D721Med (cell line): Measurements from ENCODE around the gene DSCAM.

Source experiments
- DNase-seq: peaks from one replicate; pipeline ENCODE4 v3.0.0; 2011; ENCODE audit warnings: low spot score; ENCODE audit not compliant: insufficient read length
- FAIRE-seq: peaks from 2 replicates; lab custom pipeline; 2011; peaks lifted over from hg19 to GRCh38; lab: Jason Lieb, UNC
- TF ChIP-seq, protein P1 (sequence below): IDR thresholded peaks from 2 replicates; pipeline ENCODE4 v1.5.1; 2012; ENCODE audit warnings: mild to moderate bottlenecking, control low read depth; ENCODE audit not compliant: insufficient read depth; ENCODE audit errors: missing control alignments

DSCAM gene

DNA sequence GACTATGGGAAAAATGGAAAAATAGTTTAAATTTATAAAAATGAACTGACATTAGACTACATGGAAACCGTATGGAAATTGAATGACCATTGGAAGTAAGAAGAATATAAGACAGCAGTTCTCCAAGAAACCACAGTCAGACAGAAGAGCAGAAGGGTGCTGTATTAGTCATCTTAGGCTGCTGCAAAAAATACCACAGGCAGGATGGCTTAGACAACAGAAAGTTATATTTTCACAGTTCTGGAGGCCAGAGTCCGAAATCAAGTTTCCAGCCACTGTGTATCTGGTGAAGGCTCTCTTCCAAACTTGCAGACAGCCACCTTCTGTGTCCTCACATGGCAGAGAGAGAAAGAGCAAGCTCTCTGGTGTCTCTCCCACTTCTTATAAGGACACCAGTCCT lies 175.2 kb downstream of the DSCAM start:
- DNase-seq (no peak), FAIRE-seq (no peak)
- TF ChIP-seq, protein P1, sequence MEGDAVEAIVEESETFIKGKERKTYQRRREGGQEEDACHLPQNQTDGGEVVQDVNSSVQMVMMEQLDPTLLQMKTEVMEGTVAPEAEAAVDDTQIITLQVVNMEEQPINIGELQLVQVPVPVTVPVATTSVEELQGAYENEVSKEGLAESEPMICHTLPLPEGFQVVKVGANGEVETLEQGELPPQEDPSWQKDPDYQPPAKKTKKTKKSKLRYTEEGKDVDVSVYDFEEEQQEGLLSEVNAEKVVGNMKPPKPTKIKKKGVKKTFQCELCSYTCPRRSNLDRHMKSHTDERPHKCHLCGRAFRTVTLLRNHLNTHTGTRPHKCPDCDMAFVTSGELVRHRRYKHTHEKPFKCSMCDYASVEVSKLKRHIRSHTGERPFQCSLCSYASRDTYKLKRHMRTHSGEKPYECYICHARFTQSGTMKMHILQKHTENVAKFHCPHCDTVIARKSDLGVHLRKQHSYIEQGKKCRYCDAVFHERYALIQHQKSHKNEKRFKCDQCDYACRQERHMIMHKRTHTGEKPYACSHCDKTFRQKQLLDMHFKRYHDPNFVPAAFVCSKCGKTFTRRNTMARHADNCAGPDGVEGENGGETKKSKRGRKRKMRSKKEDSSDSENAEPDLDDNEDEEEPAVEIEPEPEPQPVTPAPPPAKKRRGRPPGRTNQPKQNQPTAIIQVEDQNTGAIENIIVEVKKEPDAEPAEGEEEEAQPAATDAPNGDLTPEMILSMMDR: no peak

DNA sequence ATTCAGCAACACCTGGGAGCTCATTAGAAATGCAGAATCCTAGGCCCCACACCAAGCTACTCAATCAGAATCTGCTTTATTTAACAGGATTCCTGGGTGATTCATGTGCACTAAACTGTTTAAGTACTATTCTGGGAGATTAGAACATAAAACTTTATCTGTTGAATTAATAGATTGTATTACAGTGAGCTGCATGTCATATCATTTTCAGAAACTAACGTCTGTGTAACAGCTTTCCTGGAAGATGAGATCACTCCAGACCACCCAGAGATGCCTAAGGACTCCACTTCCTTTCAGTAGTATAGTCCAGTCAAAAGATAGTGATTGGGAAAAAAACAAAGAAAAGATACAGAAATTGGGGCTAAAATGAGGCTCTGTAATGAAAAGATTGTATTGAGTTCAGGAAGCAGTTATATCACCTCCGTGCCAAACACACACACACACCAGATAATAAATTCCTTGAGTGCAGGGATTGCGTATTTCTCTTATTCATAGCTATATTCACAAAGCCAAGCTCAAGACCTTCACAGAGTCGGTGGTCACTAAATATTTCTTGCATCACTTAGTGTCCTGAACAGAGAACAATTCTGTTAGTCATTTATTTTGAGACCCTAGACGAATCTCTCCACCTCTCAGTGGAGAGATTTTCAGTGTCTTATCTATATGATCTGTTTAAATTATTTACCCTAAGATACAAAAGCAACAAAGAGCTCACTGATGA lies 178.2 kb downstream of the DSCAM start:
- no peak for FAIRE-seq

DNA sequence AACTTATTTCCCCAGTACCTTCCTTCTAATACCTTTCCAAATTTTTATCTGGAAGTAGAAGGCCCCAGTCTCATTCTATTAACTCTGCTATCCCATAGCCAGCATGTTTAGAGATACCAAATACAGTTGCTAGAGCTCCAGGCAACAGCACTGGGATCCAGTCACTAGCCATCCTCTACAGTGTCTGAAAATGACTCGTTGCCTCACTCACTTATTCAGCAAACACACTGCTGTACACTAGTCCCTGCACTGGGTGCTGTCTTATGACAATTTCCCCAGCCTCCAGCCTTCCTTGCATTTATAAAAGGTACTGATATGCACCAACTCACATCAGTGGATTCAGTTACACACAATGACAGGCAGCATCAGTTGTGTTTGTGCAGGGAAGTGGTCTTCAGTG lies 179.0 kb downstream of the DSCAM start:
- DNase-seq (no peak), FAIRE-seq (no peak)
- TF ChIP-seq, protein P1: no peak

More for the DNA sequence above, 178.2 kb downstream of the DSCAM start:
- TF ChIP-seq, protein P1: no peak
- no peak for DNase-seq

DNA sequence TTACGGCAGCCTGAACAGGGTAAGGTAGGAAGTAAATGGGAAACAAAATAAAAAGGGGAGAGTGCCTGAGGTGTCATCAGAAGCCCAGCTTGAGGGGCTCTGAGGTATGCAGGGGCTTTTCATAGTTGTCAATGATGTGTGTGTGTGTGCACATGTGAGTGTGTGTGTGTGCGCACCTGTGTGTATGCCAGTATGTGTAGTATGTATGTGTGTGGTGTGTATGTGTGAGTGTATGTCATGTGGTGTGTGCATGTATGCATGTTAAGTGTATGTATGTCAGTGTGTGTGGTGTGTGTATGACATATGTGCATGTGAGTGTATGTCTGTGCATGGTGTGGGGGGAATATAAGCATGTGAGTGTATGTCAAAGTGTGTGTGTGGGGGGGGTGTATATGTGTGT lies 184.1 kb downstream of the DSCAM start:
- FAIRE-seq (no peak), DNase-seq (no peak)
- TF ChIP-seq, protein P1: no peak

DNA sequence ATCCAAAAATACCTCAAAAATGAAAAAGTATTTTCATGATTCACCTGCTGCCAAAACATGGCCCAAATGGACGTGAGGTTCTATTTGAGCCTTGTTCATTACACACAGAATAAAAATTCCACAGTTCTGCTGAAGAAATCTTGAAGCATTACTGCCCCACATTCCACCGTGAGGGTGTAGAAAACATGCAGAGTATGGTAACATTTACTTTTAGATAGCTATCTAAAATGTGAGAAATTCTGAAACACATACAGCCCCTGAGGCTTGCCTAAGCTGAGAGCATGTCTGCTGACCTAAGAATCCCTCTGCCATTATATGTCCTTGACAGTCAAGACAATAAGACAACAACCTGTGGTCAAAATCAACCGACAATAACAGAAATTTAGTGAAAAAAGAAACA lies 186.5 kb downstream of the DSCAM start:
- TF ChIP-seq, protein P1: no peak
- DNase-seq: no peak
- no peak for FAIRE-seq

DNA sequence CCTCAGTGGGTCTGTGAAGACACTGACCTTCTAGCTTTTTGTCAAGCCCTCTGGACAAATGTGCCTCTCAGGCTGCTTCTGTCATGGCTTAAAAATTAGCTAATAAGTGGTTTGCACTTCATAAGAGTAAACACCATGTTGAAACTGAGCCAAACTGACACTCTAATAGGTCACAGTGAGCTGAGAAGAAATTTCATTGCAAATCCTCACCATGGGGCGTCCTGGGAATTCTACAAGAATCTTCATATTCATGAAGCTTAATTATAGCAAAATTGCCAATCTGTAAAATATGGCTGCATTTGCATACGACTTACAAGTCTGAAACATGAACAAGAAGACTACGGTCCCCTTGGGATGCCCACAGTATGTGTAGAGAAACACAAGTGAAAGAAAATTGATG lies 188.6 kb downstream of the DSCAM start:
- DNase-seq (no peak), FAIRE-seq (no peak)
- TF ChIP-seq, protein P1: no peak

DNA sequence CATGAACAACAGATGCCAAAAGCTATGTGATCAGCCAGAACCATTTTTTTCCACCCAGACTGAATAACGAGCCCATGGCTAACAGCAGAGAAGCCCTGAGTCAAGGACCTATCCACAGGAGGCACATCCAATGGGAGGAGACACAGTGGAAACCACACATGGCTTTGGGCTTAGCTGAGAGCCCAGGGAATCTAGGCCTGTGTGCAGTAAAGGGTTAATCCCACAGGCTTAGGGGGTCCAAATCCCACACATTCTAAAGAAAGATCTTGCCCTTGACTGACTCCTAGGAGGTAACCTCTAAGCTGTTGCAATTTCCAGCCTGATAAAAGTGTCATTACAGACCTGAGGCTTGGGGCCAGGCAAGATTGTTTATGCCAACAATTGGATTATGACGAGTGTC lies 194.5 kb downstream of the DSCAM start:
- FAIRE-seq: no peak
- no peak for DNase-seq
- TF ChIP-seq, protein P1: no peak
